GM12878 (cell line): ENCODE results near the gene EGR4. TPM values are rescaled to one million over a fixed set of nuclear protein-coding genes. Genes with fewer than 3 reads are reported as not detected.
A peak's percentile ranks its signal among the peaks of the same experiment; 100 is the strongest.

Experiments used
- ATAC-seq: fragments of 200-7000 bp; cut with Tn5 transposase; 3 replicates; pipeline ENCODE4 v1.9.1; 2020; ENCODE audit warnings: mild to moderate bottlenecking, moderate library complexity
- BruUV-seq: library from RNA; stranded (reverse); fragments of 400-500 nt; replicated peaks from 2 replicates; lab custom pipeline; 2021; lab: Mats Ljungman, UMichigan
- CTCF ChIA-PET: fragments of 300-600 bp; sonication (Branson Sonifier 250); formaldehyde crosslinking; extraction: SDS; loops from one replicate; lab custom pipeline; 2021; ENCODE audit warnings: inconsistent platforms; lab: Yijun Ruan, JAX
- POLR2A ChIA-PET: fragments of 350-600 bp; formaldehyde crosslinking; extraction: SDS; loops from one replicate; lab custom pipeline; 2021; ENCODE audit warnings: inconsistent platforms; lab: Charles Lee
- RAD21 ChIA-PET: fragments of 300-600 bp; sonication (Branson Sonifier 250); formaldehyde crosslinking; loops from one replicate; lab custom pipeline; 2023; ENCODE audit warnings: antibody characterized with exemption; ENCODE audit not compliant: unreplicated experiment; lab: Charles Lee
- SMC1A ChIA-PET: fragments of 300-600 bp; sonication (Branson Sonifier 250); formaldehyde crosslinking; loops from one replicate; lab custom pipeline; 2023; ENCODE audit not compliant: unreplicated experiment, uncharacterized antibody; lab: Charles Lee
- DNase-seq: peaks from one replicate; pipeline ENCODE4 v3.0.0-alpha.2; 2011; ENCODE audit warnings: low read depth, low spot score
- FAIRE-seq: peaks from 3 replicates; lab custom pipeline; 2011; peaks lifted over from hg19 to GRCh38; lab: Jason Lieb, UNC
- H2AFZ ChIP-seq: 2 replicates; pipeline ENCODE4 v1.6.0; 2011; ENCODE audit warnings: low read depth, low read length, control low read depth; ENCODE audit not compliant: control insufficient read depth
- H3K27ac ChIP-seq: 2 replicates; pipeline ENCODE4 v1.5.1; 2011; ENCODE audit warnings: control low read depth; ENCODE audit not compliant: control insufficient read depth, insufficient read depth
- H3K27me3 ChIP-seq, 2 experiments: replicated peaks in 1 of 2; 2 replicates each; pipeline versions ENCODE4 v1.6.0 to v1.6.1; 2011; ENCODE audit warnings: low read length in 1 of 2; ENCODE audit not compliant: control insufficient read depth in 2 of 2, insufficient read depth in 2 of 2
- H3K36me3 ChIP-seq, 2 experiments: 2 replicates each; pipeline ENCODE4 v1.5.1; 2011; ENCODE audit warnings: low read length in 1 of 2; ENCODE audit not compliant: control insufficient read depth in 2 of 2, insufficient read depth in 2 of 2
- H3K4me1 ChIP-seq: 2 replicates; pipeline ENCODE4 v1.6.1; 2011; ENCODE audit warnings: mild to moderate bottlenecking, low read length, moderate library complexity, mixed read lengths; ENCODE audit not compliant: control insufficient read depth, insufficient read depth
- H3K4me2 ChIP-seq: 2 replicates; pipeline ENCODE4 v1.6.0; 2011; ENCODE audit warnings: control low read depth; ENCODE audit not compliant: control insufficient read depth, insufficient read depth
- H3K4me3 ChIP-seq: fragments of 200-600 bp; sonication (generic); 2 replicates; pipeline ENCODE4 v1.5.1; 2016
- H3K79me2 ChIP-seq: 2 replicates; pipeline ENCODE4 v1.6.0; 2011; ENCODE audit warnings: low read length; ENCODE audit not compliant: control insufficient read depth, insufficient read depth
- H3K9ac ChIP-seq: 2 replicates; pipeline ENCODE4 v1.8.0; 2011; ENCODE audit warnings: low read length, control low read depth, mixed read lengths; ENCODE audit not compliant: control insufficient read depth, insufficient read depth
- H3K9me3 ChIP-seq: replicated peaks from 3 replicates; pipeline ENCODE4 v1.5.1; 2011; ENCODE audit warnings: mild to moderate bottlenecking, low read length; ENCODE audit not compliant: control insufficient read depth, insufficient read depth
- H4K20me1 ChIP-seq: 2 replicates; pipeline ENCODE4 v1.6.0; 2011; ENCODE audit not compliant: control insufficient read depth, insufficient read depth
- BHLHE40 ChIP-seq, 2 experiments: fragments of 450-650 bp in 1 of 2; IDR thresholded peaks; 2 replicates each; pipeline ENCODE4 v1.6.1; 2011 to 2017; ENCODE audit warnings: low read depth in 2 of 2, borderline replicate concordance in 1 of 2, improper control_type of control experiment in 1 of 2, low read length in 1 of 2, mild to moderate bottlenecking in 1 of 2
- HDAC6 ChIP-seq: fragments of 200-600 bp; sonication (generic); IDR thresholded peaks from one replicate; pipeline ENCODE4 v1.8.0; 2017; ENCODE audit warnings: antibody characterized with exemption; ENCODE audit not compliant: unreplicated experiment
- TCF12 ChIP-seq: IDR thresholded peaks from 2 replicates; pipeline ENCODE4 v1.6.1; 2011; ENCODE audit warnings: low read depth, mild to moderate bottlenecking, low read length
- WGBS: methylation state at CpG from one replicate; pipeline ENCODE4 v1.1.6; 2016; ENCODE audit warnings: low lambda C conversion rate; ENCODE audit not compliant: insufficient replicate concordance, insufficient coverage; ENCODE audit errors: missing lambda C conversion rate; 5-methylcytosine and 5-hydroxymethylcytosine counted together
- in situ Hi-C: fragments of 300-500 bp; cut with MboI; formaldehyde crosslinking; loops from 9 replicates; pipeline ENCODE4 v1.14.3; 2018; ENCODE audit warnings: mixed read lengths
- intact Hi-C: fragments of 100-400 bp; cut with micrococcal nuclease; formaldehyde crosslinking; loops from one replicate; pipeline ENCODE4 v1.14.2; 2022; ENCODE audit not compliant: unreplicated experiment
- polyA plus RNA-seq, 11 experiments: library from polyadenylated mRNA; depleted of rRNA in 4 of 11; unstranded in 6 of 11; stranded (reverse) in 5 of 11; fragments of >200 nt; fragmentation: Nextera tagmentation in 4 of 11; fragmentation: Illumina TruSeq in 1 of 11; extraction: Ambion mirVana in 4 of 11; extraction: Trizol in 1 of 11; gene quantifications; 1 replicate in 1 of 11; 2 replicates in 10 of 11; pipeline versions ENCODE4 v1.2.1 to v1.2.3, GENCODE V29; 2011 to 2016; ENCODE audit warnings: inconsistent platforms in 2 of 11, missing spikeins in 2 of 11, low read depth in 1 of 11
- total RNA-seq, 4 experiments: library from RNA; depleted of rRNA in 3 of 4; stranded (reverse); fragments of >200 nt in 3 of 4; fragmentation: Illumina TruSeq in 1 of 4; extraction: Trizol in 1 of 4; gene quantifications; 2 replicates each; pipeline versions ENCODE4 v1.2.1 to v1.2.3, GENCODE V29; 2013 to 2021

Gene EGR4
- total and polyA plus RNA-seq, 10 of the 15 experiments (the other 5 are each of a cell fraction or from before 2014, with no cell fraction given): 0.07 TPM; not detected in 9

GRCh38 chr2:73291461-73292315 is 1.7 kb downstream of the EGR4 start:
- in situ Hi-C loops: no loop called here
- no peak; the same call in 2 of the 3 replicates for ATAC-seq
- ChIA-PET RAD21 (interaction anchor here (1.0 to 3.4 kb wide), 3 partner anchors 10 to 79 kb away, joined by 3 to 19 read pairs (median 4); no protein-coding TSS in a partner anchor), CTCF (interaction anchor here (0.5 to 6.4 kb wide), 10 partner anchors 8 to 82 kb away, joined by 3 to 99 read pairs (median 11); partner anchors contain the start of genes CCT7, PRADC1 and SMYD5), SMC1A (interaction anchor here (1.2 to 5.6 kb wide), 4 partner anchors 11 to 115 kb away, joined by 3 to 39 read pairs (median 4); no protein-coding TSS in a partner anchor), POLR2A (interaction anchor here (0.6 to 1.8 kb wide), 3 partner anchors 20 to 59 kb away, joined by 3 to 4 read pairs (median 3); partner anchors contain the start of gene PRADC1)
- Histone ChIP-seq H3K9ac (no peak overlapping the region), H3K4me1 (peaks cover 4% of the 10 kb centered on the region; the same call in 1 of the 2 replicates), H2AFZ (no peak overlapping the region), H3K79me2 (no peaks in the 10 kb centered on the region), H3K4me3 (no peak overlapping the region), H3K9me3 (no peaks in the 10 kb centered on the region; the same call in 2 of the 3 replicates), H4K20me1 (peaks cover 4% of the 10 kb centered on the region; the same call in 1 of the 2 replicates), H3K36me3 (no peaks in the 10 kb centered on the region), H3K27ac (no peak overlapping the region), H3K4me2 (peak overlapping the region; percentile 50), H3K27me3 (peaks cover 13 to 25% of the 10 kb centered on the region in 2 experiments)
- no peak for DNase-seq
- BruUV-seq: no TSS peak
- TF ChIP-seq TCF12: no peak
- TF ChIP-seq BHLHE40 (IDR thresholded peaks at IDR 0.05; ENCODE audit: borderline replicate concordance in 1 of 2, low read depth in 2 of 2, low read length in 1 of 2): peak in 1 of 2 experiments; percentile 4; a peak in 1 of 4 replicates
- peak; percentile 25 for TF ChIP-seq HDAC6
- 19% methylated on average over 77 of the region's 82 CpGs for WGBS
- FAIRE-seq: no peak
- intact Hi-C loops: loop anchor here (2.0 kb wide), 1 partner anchor 35 kb away; no protein-coding TSS in a partner anchor
